AG09319 (cell line): ENCODE results near the gene MTA1.

Experiments used
- DNase-seq: peaks from one replicate; pipeline ENCODE4 v3.0.0-alpha.2; 2010; ENCODE audit warnings: low read depth; ENCODE audit errors: extremely low read depth
- CTCF ChIP-seq: IDR thresholded peaks from 2 replicates; pipeline ENCODE4 v1.5.1; 2011; ENCODE audit warnings: low read depth, mild to moderate bottlenecking, inconsistent platforms, low read length, moderate library complexity

Gene MTA1

DNA sequence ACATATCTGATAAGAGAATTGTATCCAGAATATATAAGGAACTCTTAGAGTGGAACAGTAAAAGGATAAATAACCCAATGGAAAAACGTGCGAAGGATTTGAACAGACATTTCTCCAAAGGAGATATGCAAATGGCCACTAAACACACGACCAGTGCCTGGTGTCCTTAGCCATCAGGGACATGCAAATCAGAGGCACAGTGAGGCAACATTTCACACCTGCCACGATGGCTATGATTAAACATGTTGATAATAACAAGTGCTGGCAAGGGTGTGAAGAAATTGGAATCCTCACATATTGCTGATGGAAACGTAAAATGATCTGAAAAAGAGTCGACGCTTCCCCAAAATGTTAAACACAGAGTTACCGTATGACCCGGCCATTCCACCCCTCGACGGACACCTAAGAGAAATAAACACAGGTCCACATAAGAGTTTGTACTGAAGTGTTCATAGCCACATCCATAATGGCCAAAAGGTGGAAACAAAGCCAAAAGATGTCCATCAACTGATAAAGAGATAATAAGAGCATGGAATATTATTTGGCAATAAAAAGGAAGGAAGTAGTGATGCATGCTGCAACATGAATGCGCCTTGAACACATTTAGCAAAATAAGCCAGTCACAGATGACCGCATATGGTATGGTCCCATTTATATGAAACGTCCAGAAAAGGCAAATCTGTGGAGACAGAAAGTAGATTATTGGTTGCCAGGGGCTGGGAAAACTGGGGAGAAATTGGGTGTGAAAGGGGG, 100.5 kb downstream of the MTA1 start:
- no peak for TF ChIP-seq CTCF
- no peak for DNase-seq
